CD14-positive monocyte (primary cell): Measurements from ENCODE around the gene CUEDC1. TPM values are rescaled to one million over a fixed set of nuclear protein-coding genes. Genes with fewer than 3 reads are reported as not detected.

Experiments used
- DNase-seq, 3 donors: peaks; one replicate each; pipeline ENCODE4 v3.0.0-alpha.2; 2011 to 2022
- H2AFZ ChIP-seq: 2 replicates; pipeline ENCODE4 v1.6.0; 2012; ENCODE audit warnings: mild to moderate bottlenecking, low read depth, low read length, inconsistent platforms; ENCODE audit not compliant: insufficient read depth, poor library complexity, severe bottlenecking
- H3K27ac ChIP-seq, 2 donors: 1 replicate in 1 of 2; 2 replicates in 1 of 2; pipeline ENCODE4 v1.5.1; 2012 to 2013; ENCODE audit warnings: low read length in 2 of 2, control low read depth in 1 of 2, inconsistent platforms in 1 of 2, low read depth in 1 of 2, mild to moderate bottlenecking in 1 of 2
- H3K27me3 ChIP-seq, 2 donors: one replicate each; pipeline versions ENCODE4 v1.6.0 to v1.6.1; 2011 to 2013; ENCODE audit warnings: low read length in 2 of 2; ENCODE audit not compliant: control insufficient read depth in 2 of 2, insufficient read depth in 2 of 2
- H3K36me3 ChIP-seq, 2 donors: replicated peaks in 1 of 2; 1 replicate in 1 of 2; 2 replicates in 1 of 2; pipeline versions ENCODE4 v1.5.1 to v1.6.1; 2012 to 2013; ENCODE audit warnings: low read length in 2 of 2, control low read depth in 1 of 2, inconsistent platforms in 1 of 2, mild to moderate bottlenecking in 1 of 2; ENCODE audit not compliant: insufficient read depth in 2 of 2, control insufficient read depth in 1 of 2
- H3K4me1 ChIP-seq, 2 donors: 1 replicate in 1 of 2; 2 replicates in 1 of 2; pipeline versions ENCODE4 v1.5.1 to v1.6.1; 2012 to 2013; ENCODE audit warnings: low read length in 2 of 2, control low read depth in 1 of 2, inconsistent platforms in 1 of 2, mild to moderate bottlenecking in 1 of 2, moderate library complexity in 1 of 2; ENCODE audit not compliant: insufficient read depth in 2 of 2, control insufficient read depth in 1 of 2
- H3K4me2 ChIP-seq: replicated peaks from 2 replicates; pipeline ENCODE3; 2012; ENCODE audit warnings: low read length, moderate library complexity, mild to moderate bottlenecking; ENCODE audit not compliant: poor library complexity, severe bottlenecking; ENCODE audit errors: extremely low read depth
- H3K4me3 ChIP-seq, 3 experiments: fragments of 200-600 bp in 1 of 3; sonication (generic) in 1 of 3; replicated peaks in 1 of 3; 1 replicate in 2 of 3; 2 replicates in 1 of 3; pipeline ENCODE4 v1.5.1; 2011 to 2013; ENCODE audit warnings: low read length in 3 of 3, mild to moderate bottlenecking in 3 of 3, control low read depth in 2 of 3, low read depth in 2 of 3, inconsistent platforms in 1 of 3, moderate library complexity in 1 of 3
- H3K79me2 ChIP-seq: 2 replicates; pipeline ENCODE4 v1.6.0; 2012; ENCODE audit warnings: mild to moderate bottlenecking, control low read depth, inconsistent platforms, low read length, moderate library complexity; ENCODE audit not compliant: insufficient read depth
- H3K9ac ChIP-seq: 2 replicates; pipeline ENCODE4 v1.6.0; 2017; ENCODE audit warnings: low read length, mild to moderate bottlenecking; ENCODE audit not compliant: insufficient read depth, poor library complexity, severe bottlenecking
- H3K9me3 ChIP-seq, 2 donors: replicated peaks in 1 of 2; 1 replicate in 1 of 2; 2 replicates in 1 of 2; pipeline versions ENCODE4 v1.5.1 to v1.6.1; 2012 to 2013; ENCODE audit warnings: low read length in 2 of 2, control low read depth in 1 of 2; ENCODE audit not compliant: control insufficient read depth in 1 of 2, insufficient read depth in 1 of 2
- H4K20me1 ChIP-seq: 2 replicates; pipeline ENCODE4 v1.6.0; 2012; ENCODE audit warnings: mild to moderate bottlenecking, low read length, control low read depth, moderate library complexity; ENCODE audit not compliant: insufficient read depth
- H3K27ac Mint-ChIP-seq, 7 donors: one replicate each; pipeline ENCODE4 v1.8.0; 2020; ENCODE audit warnings: mild to moderate bottlenecking in 7 of 7, mixed read lengths in 7 of 7, moderate library complexity in 6 of 7, inconsistent platforms in 2 of 7
- H3K27me3 Mint-ChIP-seq, 3 donors: one replicate each; pipeline ENCODE4 v1.8.0; 2021 to 2022; ENCODE audit warnings: low read depth in 3 of 3, mild to moderate bottlenecking in 3 of 3, mixed read lengths in 3 of 3, moderate library complexity in 3 of 3, inconsistent platforms in 1 of 3
- H3K36me3 Mint-ChIP-seq, 2 donors: one replicate each; pipeline ENCODE4 v1.8.0; 2020; ENCODE audit warnings: mixed read lengths in 2 of 2, inconsistent platforms in 1 of 2, mild to moderate bottlenecking in 1 of 2
- H3K4me1 Mint-ChIP-seq: one replicate; pipeline ENCODE4 v1.8.0; 2020; ENCODE audit warnings: mild to moderate bottlenecking, mixed read lengths
- H3K4me3 Mint-ChIP-seq, 2 donors: one replicate each; pipeline ENCODE4 v1.8.0; 2020; ENCODE audit warnings: mild to moderate bottlenecking in 2 of 2, mixed read lengths in 2 of 2, moderate library complexity in 1 of 2
- H3K9me3 Mint-ChIP-seq, 7 donors: one replicate each; pipeline ENCODE4 v1.8.0; 2020 to 2022; ENCODE audit warnings: mixed read lengths in 7 of 7, mild to moderate bottlenecking in 6 of 7, moderate library complexity in 6 of 7, inconsistent platforms in 2 of 7
- WGBS: methylation state at CpG from one replicate; pipeline ENCODE4 v1.1.5; 2013; ENCODE audit warnings: missing lambda C conversion rate; ENCODE audit not compliant: insufficient coverage; 5-methylcytosine and 5-hydroxymethylcytosine counted together
- intact Hi-C, 2 donors: fragments of 100-400 bp; cut with micrococcal nuclease; formaldehyde crosslinking; loops; one replicate each; pipeline versions ENCODE4 v1.15.0 to v1.15.1; 2023
- polyA plus RNA-seq, 3 donors: library from polyadenylated mRNA; depleted of rRNA in 1 of 3; unstranded in 2 of 3; stranded (reverse) in 1 of 3; fragments of 300-500 nt in 2 of 3; fragments of >200 nt in 1 of 3; fragmentation: Illumina TruSeq in 2 of 3; gene quantifications; 1 replicate in 2 of 3; 2 replicates in 1 of 3; pipeline ENCODE4 v1.2.3, GENCODE V29; 2012 to 2021
- TF ChIP-seq, protein P1 (sequence below): fragments of 200-600 bp; IDR thresholded peaks from one replicate; pipeline ENCODE4 v1.8.0; 2022; ENCODE audit warnings: antibody characterized with exemption, mild to moderate bottlenecking

Gene CUEDC1
- polyA plus RNA-seq, 3 donors: 4.2 to 31.0 (median 4.3) TPM

GRCh38 chr17:57819285-57819684 is 135.9 kb downstream of the CUEDC1 start:
- H3K4me1 Mint-ChIP-seq: peaks cover 3% of the 10 kb centered on the region
- Histone ChIP-seq H3K4me2 (no peak overlapping the region), H3K27me3 (no peaks in the 10 kb centered on the region), H2AFZ (no peak overlapping the region), H4K20me1 (no peaks in the 10 kb centered on the region), H3K4me1 (no peaks in the 10 kb centered on the region), H3K27ac (no peak overlapping the region), H3K36me3 (no peaks in the 10 kb centered on the region), H3K4me3 (no peak overlapping the region), H3K9me3 (no peaks in the 10 kb centered on the region), H3K9ac (no peak overlapping the region), H3K79me2 (no peaks in the 10 kb centered on the region)
- WGBS: no CpG with 5 or more reads among the region's 2 CpGs
- TF ChIP-seq, protein P1, sequence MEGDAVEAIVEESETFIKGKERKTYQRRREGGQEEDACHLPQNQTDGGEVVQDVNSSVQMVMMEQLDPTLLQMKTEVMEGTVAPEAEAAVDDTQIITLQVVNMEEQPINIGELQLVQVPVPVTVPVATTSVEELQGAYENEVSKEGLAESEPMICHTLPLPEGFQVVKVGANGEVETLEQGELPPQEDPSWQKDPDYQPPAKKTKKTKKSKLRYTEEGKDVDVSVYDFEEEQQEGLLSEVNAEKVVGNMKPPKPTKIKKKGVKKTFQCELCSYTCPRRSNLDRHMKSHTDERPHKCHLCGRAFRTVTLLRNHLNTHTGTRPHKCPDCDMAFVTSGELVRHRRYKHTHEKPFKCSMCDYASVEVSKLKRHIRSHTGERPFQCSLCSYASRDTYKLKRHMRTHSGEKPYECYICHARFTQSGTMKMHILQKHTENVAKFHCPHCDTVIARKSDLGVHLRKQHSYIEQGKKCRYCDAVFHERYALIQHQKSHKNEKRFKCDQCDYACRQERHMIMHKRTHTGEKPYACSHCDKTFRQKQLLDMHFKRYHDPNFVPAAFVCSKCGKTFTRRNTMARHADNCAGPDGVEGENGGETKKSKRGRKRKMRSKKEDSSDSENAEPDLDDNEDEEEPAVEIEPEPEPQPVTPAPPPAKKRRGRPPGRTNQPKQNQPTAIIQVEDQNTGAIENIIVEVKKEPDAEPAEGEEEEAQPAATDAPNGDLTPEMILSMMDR: no peak
- intact Hi-C loops: no loop called here
- H3K36me3 Mint-ChIP-seq: no peaks in the 10 kb centered on the region
- H3K27me3 Mint-ChIP-seq: peaks cover 3 to 19% (median 6%) of the 10 kb centered on the region in 3 donors
- peak overlapping the region in 2 of 7 donors; percentile 13 to 23 for H3K27ac Mint-ChIP-seq
- no peak for DNase-seq
- H3K4me3 Mint-ChIP-seq: no peak overlapping the region
- no peaks in the 10 kb centered on the region for H3K9me3 Mint-ChIP-seq

GRCh38 chr17:57818066-57818465 is 137.1 kb downstream of the CUEDC1 start:
- no peak for DNase-seq
- no peaks in the 10 kb centered on the region for H3K36me3 ChIP-seq
- no peak overlapping the region for H3K4me2 ChIP-seq
- H3K4me1 ChIP-seq: no peaks in the 10 kb centered on the region
- H3K27ac ChIP-seq: no peak overlapping the region
- Mint-ChIP-seq H3K4me3 (no peak overlapping the region), H3K27ac (no peak overlapping the region), H3K4me1 (no peaks in the 10 kb centered on the region), H3K9me3 (no peaks in the 10 kb centered on the region), H3K27me3 (peaks cover 7 to 26% (median 9%) of the 10 kb centered on the region in 3 donors), H3K36me3 (no peaks in the 10 kb centered on the region)
- intact Hi-C loops: no loop called here
- H2AFZ ChIP-seq: no peak overlapping the region
- no peaks in the 10 kb centered on the region for H3K9me3 ChIP-seq
- H3K27me3 ChIP-seq: peaks cover 2 to 3% of the 10 kb centered on the region in 2 donors
- 89% methylated on average over 9 of the region's 9 CpGs for WGBS
- no peak overlapping the region for H3K4me3 ChIP-seq
- no peak overlapping the region for H3K9ac ChIP-seq
- TF ChIP-seq, protein P1: no peak
- H3K79me2 ChIP-seq: no peaks in the 10 kb centered on the region
- no peaks in the 10 kb centered on the region for H4K20me1 ChIP-seq
